K562 (cell line): ENCODE results near the gene VIT. TPM values are rescaled to one million over a fixed set of nuclear protein-coding genes. Genes with fewer than 3 reads are reported as not detected.

Source experiments
- PHTF2 ChIP-seq: fragments of 250-450 bp; sonication (Bioruptor Pico); IDR thresholded peaks from 2 replicates; pipeline ENCODE4 v1.5.0; 2021; ENCODE audit warnings: mild to moderate bottlenecking
- ZNF431 ChIP-seq: sonication (generic); formaldehyde crosslinking; IDR thresholded peaks from 2 replicates; pipeline ENCODE4 v1.8.0; 2022; ENCODE audit warnings: mild to moderate bottlenecking, missing genetic modification reagents
- polyA plus RNA-seq, 8 experiments: library from polyadenylated mRNA; depleted of rRNA in 4 of 8; stranded (reverse) in 5 of 8; unstranded in 3 of 8; fragments of >200 nt; fragmentation: Nextera tagmentation in 2 of 8; fragmentation: Illumina TruSeq in 1 of 8; extraction: Ambion mirVana in 2 of 8; extraction: Trizol in 1 of 8; gene quantifications; 2 replicates each; pipeline versions ENCODE4 v1.2.1 to v1.2.3, GENCODE V29; 2011 to 2014; ENCODE audit warnings: inconsistent platforms in 1 of 8, missing spikeins in 1 of 8
- total RNA-seq, 7 experiments: library from RNA; depleted of rRNA in 6 of 7; stranded (reverse); fragments of >200 nt in 6 of 7; fragmentation: Illumina TruSeq in 2 of 7; extraction: Trizol in 2 of 7; gene quantifications; 2 replicates each; pipeline versions ENCODE4 v1.2.1 to v1.2.3, GENCODE V29; 2011 to 2021; ENCODE audit warnings: low replicate concordance in 1 of 7
- TF ChIP-seq, protein P1 (sequence below): fragments of 450-650 bp; IDR thresholded peaks from 2 replicates; pipeline ENCODE4 v1.6.1; 2016; ENCODE audit warnings: antibody characterized with exemption
- TF ChIP-seq, protein P2 (sequence below), 3 experiments: fragments of 200-800 bp in 1 of 3; sonication (Bioruptor generic) in 1 of 3; sonication (generic) in 1 of 3; formaldehyde crosslinking in 1 of 3; IDR thresholded peaks; 2 replicates each; pipeline versions ENCODE4 v1.6.1 to v1.8.0; 2016 to 2022; ENCODE audit warnings: mild to moderate bottlenecking in 2 of 3, missing compliant biosample characterization in 2 of 3, missing genetic modification characterization in 2 of 3, missing genetic modification reagents in 1 of 3
- TF ChIP-seq, protein P3 (sequence below), 2 experiments: fragments of 250-450 bp in 1 of 2; fragments of 450-650 bp in 1 of 2; sonication (Bioruptor Pico) in 1 of 2; IDR thresholded peaks; 2 replicates each; pipeline versions ENCODE4 v1.6.1 to v1.8.0; 2016 to 2021; ENCODE audit warnings: mild to moderate bottlenecking in 2 of 2, moderate library complexity in 2 of 2, missing compliant biosample characterization in 1 of 2, missing genetic modification characterization in 1 of 2
- TF ChIP-seq, protein P4 (sequence below): sonication (generic); formaldehyde crosslinking; IDR thresholded peaks from 2 replicates; pipeline ENCODE4 v1.8.0; 2022; ENCODE audit warnings: mild to moderate bottlenecking, low read depth, missing genetic modification reagents

Gene VIT
- total and polyA plus RNA-seq, 9 of the 15 experiments (the other 6 are each of a cell fraction or from before 2014, with no cell fraction given), result not detected

DNA sequence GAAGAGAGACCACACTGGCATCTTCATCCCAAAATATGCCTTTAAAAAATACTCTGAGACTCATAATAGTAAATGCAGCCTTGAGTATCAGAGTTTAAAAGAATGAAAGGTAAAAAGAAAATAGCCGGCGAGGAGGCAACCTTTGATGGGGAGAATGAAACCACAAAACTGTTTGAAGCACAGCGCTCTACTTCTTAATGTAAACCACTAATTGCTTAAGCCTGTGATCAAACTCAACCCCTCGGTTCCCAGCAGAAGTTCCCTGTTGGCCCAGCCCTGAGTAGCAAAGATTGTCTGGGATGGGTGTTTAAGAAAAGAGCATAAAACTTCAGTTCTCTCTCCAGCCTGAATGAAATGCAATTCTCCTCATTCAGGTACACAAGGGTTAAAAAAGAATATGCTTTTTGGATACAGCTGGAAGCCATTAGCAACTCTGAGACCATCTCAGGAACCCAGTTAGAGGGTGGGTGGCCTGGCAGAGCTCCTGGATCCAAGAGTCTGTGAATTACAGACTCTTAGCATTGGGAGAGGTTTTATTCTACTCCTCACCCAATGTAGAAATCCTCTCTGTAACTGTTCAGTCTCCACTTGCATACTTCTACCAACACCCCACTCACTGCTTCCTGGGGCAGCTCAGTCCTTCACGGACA, 44.8 kb downstream of the VIT start (continued):
- TF ChIP-seq, protein P1, sequence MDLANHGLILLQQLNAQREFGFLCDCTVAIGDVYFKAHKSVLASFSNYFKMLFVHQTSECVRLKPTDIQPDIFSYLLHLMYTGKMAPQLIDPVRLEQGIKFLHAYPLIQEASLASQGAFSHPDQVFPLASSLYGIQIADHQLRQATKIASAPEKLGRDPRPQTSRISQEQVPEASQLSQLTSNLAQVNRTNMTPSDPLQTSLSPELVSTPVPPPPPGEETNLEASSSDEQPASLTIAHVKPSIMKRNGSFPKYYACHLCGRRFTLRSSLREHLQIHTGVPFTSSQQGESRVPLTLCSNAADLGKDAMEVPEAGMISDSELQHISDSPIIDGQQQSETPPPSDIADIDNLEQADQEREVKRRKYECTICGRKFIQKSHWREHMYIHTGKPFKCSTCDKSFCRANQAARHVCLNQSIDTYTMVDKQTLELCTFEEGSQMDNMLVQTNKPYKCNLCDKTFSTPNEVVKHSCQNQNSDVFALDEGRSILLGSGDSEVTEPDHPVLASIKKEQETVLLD, result no peak
- TF ChIP-seq PHTF2 (CRISPR knock-in tag), result no peak
- TF ChIP-seq, protein P2, sequence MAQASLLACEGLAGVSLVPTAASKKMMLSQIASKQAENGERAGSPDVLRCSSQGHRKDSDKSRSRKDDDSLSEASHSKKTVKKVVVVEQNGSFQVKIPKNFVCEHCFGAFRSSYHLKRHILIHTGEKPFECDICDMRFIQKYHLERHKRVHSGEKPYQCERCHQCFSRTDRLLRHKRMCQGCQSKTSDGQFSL (CRISPR knock-in tag; IDR thresholded peaks at IDR 0.05), result no peak
- TF ChIP-seq, protein P2 (tag; IDR thresholded peaks at IDR 0.05), result no peak
- TF ChIP-seq, protein P3, sequence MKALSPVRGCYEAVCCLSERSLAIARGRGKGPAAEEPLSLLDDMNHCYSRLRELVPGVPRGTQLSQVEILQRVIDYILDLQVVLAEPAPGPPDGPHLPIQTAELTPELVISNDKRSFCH (CRISPR knock-in tag; IDR thresholded peaks at IDR 0.05), result no peak
- TF ChIP-seq, protein P3 (tag; IDR thresholded peaks at IDR 0.05), result no peak
- no peak for TF ChIP-seq ZNF431 (CRISPR knock-in tag)
- TF ChIP-seq, protein P4, sequence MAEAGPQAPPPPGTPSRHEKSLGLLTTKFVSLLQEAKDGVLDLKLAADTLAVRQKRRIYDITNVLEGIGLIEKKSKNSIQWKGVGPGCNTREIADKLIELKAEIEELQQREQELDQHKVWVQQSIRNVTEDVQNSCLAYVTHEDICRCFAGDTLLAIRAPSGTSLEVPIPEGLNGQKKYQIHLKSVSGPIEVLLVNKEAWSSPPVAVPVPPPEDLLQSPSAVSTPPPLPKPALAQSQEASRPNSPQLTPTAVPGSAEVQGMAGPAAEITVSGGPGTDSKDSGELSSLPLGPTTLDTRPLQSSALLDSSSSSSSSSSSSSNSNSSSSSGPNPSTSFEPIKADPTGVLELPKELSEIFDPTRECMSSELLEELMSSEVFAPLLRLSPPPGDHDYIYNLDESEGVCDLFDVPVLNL (CRISPR knock-in tag), result no peak
